NOMO-1 (cell line): Measurements from ENCODE around the gene NPBWR2.

Experiments
- DNase-seq, 2 experiments: peaks; one replicate each; lab custom pipeline; 2025; ENCODE audit not compliant: unreplicated experiment in 2 of 2; lab: John Stamatoyannopoulos, UW

The NPBWR2 gene

GRCh38 chr20:64105846-64106434, 1.4 kb downstream of the NPBWR2 start:
- DNase-seq = no peak

- DNase-seq = no peak
Observed at GRCh38 chr20:64104667-64105451, 2.5 kb downstream of the NPBWR2 start.

- no peak for DNase-seq
Observed at GRCh38 chr20:64103871-64104666, 3.3 kb downstream of the NPBWR2 start.

- DNase-seq = no peak
Observed at GRCh38 chr20:64102647-64103354, 4.6 kb downstream of the NPBWR2 start.

- DNase-seq = peak; percentile 22 to 38
Observed at GRCh38 chr20:64101731-64102621, 5.4 kb downstream of the NPBWR2 start.

- DNase-seq = no peak
Observed at GRCh38 chr20:64100946-64101688, 6.2 kb downstream of the NPBWR2 start.

GRCh38 chr20:64100566-64100888, 6.8 kb downstream of the NPBWR2 start:
- DNase-seq = no peak

GRCh38 chr20:64099880-64100565, 7.3 kb downstream of the NPBWR2 start:
- DNase-seq = no peak

GRCh38 chr20:64099086-64099786, 8.1 kb downstream of the NPBWR2 start:
- DNase-seq = no peak

- DNase-seq = no peak
Observed at GRCh38 chr20:64098471-64099013, 8.8 kb downstream of the NPBWR2 start.

GRCh38 chr20:64096535-64096934, 10.8 kb downstream of the NPBWR2 start:
- no peak for DNase-seq

GRCh38 chr20:64095927-64096326, 11.4 kb downstream of the NPBWR2 start:
- DNase-seq = no peak

- no peak for DNase-seq
Observed at GRCh38 chr20:64095455-64095854, 11.9 kb downstream of the NPBWR2 start.

GRCh38 chr20:64093013-64093503, 14.3 kb downstream of the NPBWR2 start:
- no peak for DNase-seq

GRCh38 chr20:64092258-64093012, 14.9 kb downstream of the NPBWR2 start:
- DNase-seq = no peak

- no peak for DNase-seq
Observed at GRCh38 chr20:64091770-64092169, 15.6 kb downstream of the NPBWR2 start.

GRCh38 chr20:64091340-64091739, 16.0 kb downstream of the NPBWR2 start:
- no peak for DNase-seq
